OCI-LY1 (cell line): ENCODE results near the gene STXBP2.
A peak's percentile ranks its signal among the peaks of the same experiment; 100 is the strongest.

Experiments used
- H2AFZ ChIP-seq: fragments of 200-600 bp; sonication (generic), shearing (Covaris generic); 2 replicates; pipeline ENCODE4 v1.6.0; 2014; ENCODE audit warnings: antibody characterized with exemption, mild to moderate bottlenecking, low read length
- H3F3A ChIP-seq: fragments of 200-600 bp; sonication (generic), shearing (Covaris generic); 2 replicates; pipeline ENCODE4 v1.6.0; 2014; ENCODE audit warnings: mild to moderate bottlenecking, antibody characterized with exemption, low read length, moderate library complexity; ENCODE audit not compliant: insufficient read depth
- H3K27ac ChIP-seq: fragments of 200-600 bp; sonication (generic); 2 replicates; pipeline ENCODE4 v1.5.1; 2014; ENCODE audit warnings: low read length, mixed run types, mild to moderate bottlenecking, low read depth; ENCODE audit not compliant: poor library complexity, severe bottlenecking
- H3K27me3 ChIP-seq: fragments of 200-600 bp; sonication (generic); 2 replicates; pipeline ENCODE4 v1.6.0; 2014; ENCODE audit warnings: antibody characterized with exemption, mild to moderate bottlenecking, low read length, moderate library complexity; ENCODE audit not compliant: insufficient read depth
- H3K36me3 ChIP-seq: fragments of 200-600 bp; sonication (generic); 2 replicates; pipeline ENCODE4 v1.6.1; 2014; ENCODE audit warnings: mild to moderate bottlenecking, antibody characterized with exemption, low read length, moderate library complexity, mixed read lengths; ENCODE audit not compliant: insufficient read depth
- H3K4me1 ChIP-seq: fragments of 200-600 bp; sonication (generic); 2 replicates; pipeline ENCODE4 v1.5.1; 2014; ENCODE audit warnings: mild to moderate bottlenecking, low read length, moderate library complexity; ENCODE audit not compliant: insufficient read depth, severe bottlenecking
- H3K4me2 ChIP-seq: fragments of 200-600 bp; sonication (generic), shearing (Covaris generic); 2 replicates; pipeline ENCODE4 v1.6.1; 2014; ENCODE audit warnings: low read length
- H3K4me3 ChIP-seq: fragments of 200-600 bp; sonication (generic); 2 replicates; pipeline ENCODE4 v1.5.1; 2014; ENCODE audit warnings: low read length, low read depth, mild to moderate bottlenecking, mixed read lengths; ENCODE audit not compliant: poor library complexity, severe bottlenecking
- H3K79me2 ChIP-seq: fragments of 200-600 bp; shearing (Covaris generic); 2 replicates; pipeline ENCODE4 v1.6.1; 2016; ENCODE audit warnings: mixed run types, low read length, mixed read lengths; ENCODE audit not compliant: insufficient read depth
- H3K9ac ChIP-seq: fragments of 200-600 bp; sonication (generic), shearing (Covaris generic); 2 replicates; pipeline ENCODE4 v1.6.1; 2014; ENCODE audit warnings: mild to moderate bottlenecking, low read length, mixed read lengths
- H3K9me2 ChIP-seq: fragments of 200-600 bp; sonication (generic), shearing (Covaris generic); 2 replicates; pipeline ENCODE4 v1.6.1; 2014; ENCODE audit warnings: low read depth, mild to moderate bottlenecking, low read length, mixed read lengths
- H3K9me3 ChIP-seq: fragments of 200-600 bp; shearing (Covaris generic); 2 replicates; pipeline ENCODE4 v1.6.1; 2014; ENCODE audit warnings: low read length, mixed read lengths
- H4K20me1 ChIP-seq: fragments of 200-600 bp; sonication (generic), shearing (Covaris generic); 2 replicates; pipeline ENCODE4 v1.6.0; 2016; ENCODE audit warnings: mild to moderate bottlenecking, low read length; ENCODE audit not compliant: insufficient read depth
- CTCF ChIP-seq: fragments of 200-600 bp; sonication (generic), shearing (Covaris generic); IDR thresholded peaks from 2 replicates; pipeline ENCODE4 v1.5.1; 2017; ENCODE audit warnings: mild to moderate bottlenecking, antibody characterized with exemption, low read length, moderate library complexity, mixed read lengths
- EZH2 ChIP-seq: fragments of 200-600 bp; sonication (generic), shearing (Covaris generic); IDR thresholded peaks from 2 replicates; pipeline ENCODE4 v1.8.0; 2017; ENCODE audit warnings: borderline replicate concordance, mixed run types, mild to moderate bottlenecking, antibody characterized with exemption, low read length, moderate library complexity, mixed read lengths

The STXBP2 gene

GRCh38 chr19:7648265-7649014 is 11.5 kb downstream of the STXBP2 start:
- Histone ChIP-seq H3K27ac (no peak overlapping the region), H3K9me3 (no peaks in the 10 kb centered on the region)

GRCh38 chr19:7650148-7650547 is 13.2 kb downstream of the STXBP2 start:
- no peaks in the 10 kb centered on the region for H4K20me1 ChIP-seq
- H3K27me3 ChIP-seq = 0 out of 2 replicates have a peak, but pooled peaks cover 6% of the 10 kb centered on the region
- no peaks in the 10 kb centered on the region for H3K9me3 ChIP-seq
- no peaks in the 10 kb centered on the region for H3K79me2 ChIP-seq
- no peak for TF ChIP-seq CTCF
- no peak for TF ChIP-seq EZH2
- H3K4me1 ChIP-seq = peaks cover 5% of the 10 kb centered on the region
- no peak overlapping the region for H3K27ac ChIP-seq
- H3K4me3 ChIP-seq = no peak overlapping the region
- no peaks in the 10 kb centered on the region for H3K9me2 ChIP-seq
- no peak overlapping the region for H2AFZ ChIP-seq
- H3K4me2 ChIP-seq = no peak overlapping the region
- H3F3A ChIP-seq = no peaks in the 10 kb centered on the region
- no peak overlapping the region for H3K9ac ChIP-seq
- peaks cover 17% of the 10 kb centered on the region for H3K36me3 ChIP-seq

More at GRCh38 chr19:7648265-7649014, 11.5 kb downstream of the STXBP2 start:
- Histone ChIP-seq H3K4me1 (peaks cover 5% of the 10 kb centered on the region), H3K27me3 (0 out of 2 replicates have a peak, but pooled peaks cover 6% of the 10 kb centered on the region), H3K9me2 (no peaks in the 10 kb centered on the region), H3K4me2 (no peak overlapping the region), H3K4me3 (no peak overlapping the region), H3K9ac (no peak overlapping the region), H3K79me2 (no peaks in the 10 kb centered on the region), H3K36me3 (peaks cover 26% of the 10 kb centered on the region), H2AFZ (no peak overlapping the region), H4K20me1 (no peaks in the 10 kb centered on the region), H3F3A (no peaks in the 10 kb centered on the region)
- TF ChIP-seq CTCF (no peak), EZH2 (no peak)

- Histone ChIP-seq H3K27ac (no peak overlapping the region), H3K4me3 (peak overlapping the region; percentile 47), H3K79me2 (no peaks in the 10 kb centered on the region), H3K9me3 (no peaks in the 10 kb centered on the region), H3K36me3 (peaks cover 8% of the 10 kb centered on the region; the same call in 1 of the 2 replicates), H3K9ac (no peak overlapping the region; the same call in 1 of the 2 replicates), H2AFZ (peak overlapping the region; percentile 88; the same call in 1 of the 2 replicates), H3K4me2 (peak overlapping the region; percentile 92), H3F3A (no peaks in the 10 kb centered on the region), H4K20me1 (no peaks in the 10 kb centered on the region), H3K4me1 (peaks cover 5% of the 10 kb centered on the region), H3K9me2 (no peaks in the 10 kb centered on the region), H3K27me3 (0 out of 2 replicates have a peak, but pooled peaks cover 6% of the 10 kb centered on the region)
- TF ChIP-seq CTCF (peak; percentile 96), EZH2 (no peak)
Measured at GRCh38 chr19:7652061-7652641, 15.2 kb downstream of the STXBP2 start.
